ENCODE measurements around the gene ZNF135.

ZNF135 gene

GRCh38 chr19:58091251-58091995 lies 32.3 kb downstream of the ZNF135 start:
- DNase-seq (ENCODE audit: low read depth in 1 of 2, low spot score in 1 of 2) = no peak

- no peak for DNase-seq (ENCODE audit: low read depth in 1 of 2, low spot score in 1 of 2)
Measured at GRCh38 chr19:58093071-58093470, 34.0 kb downstream of the ZNF135 start.

GRCh38 chr19:58095328-58095727 lies 36.2 kb downstream of the ZNF135 start:
- DNase-seq (ENCODE audit: low read depth in 1 of 2, low spot score in 1 of 2) = no peak

- DNase-seq (ENCODE audit: low read depth in 1 of 2, low spot score in 1 of 2) = no peak
Measured at GRCh38 chr19:58096884-58097283, 37.8 kb downstream of the ZNF135 start.

GRCh38 chr19:58097349-58097748 lies 38.3 kb downstream of the ZNF135 start:
- DNase-seq (ENCODE audit: low read depth in 1 of 2, low spot score in 1 of 2) = no peak

- DNase-seq (ENCODE audit: low read depth in 1 of 2, low spot score in 1 of 2) = peak; percentile 89 to 95
Measured at GRCh38 chr19:58097781-58098681, 38.9 kb downstream of the ZNF135 start, which contains the start of gene ZSCAN18. Gene ZSCAN18 (minus strand): TSS chr19:58098231. CDS start chr19:58090267, 7,964 bp downstream.

- DNase-seq (ENCODE audit: low read depth in 1 of 2, low spot score in 1 of 2) = no peak
Measured at GRCh38 chr19:58098682-58098998, 39.6 kb downstream of the ZNF135 start.

GRCh38 chr19:58107778-58108545 lies 48.9 kb downstream of the ZNF135 start:
- DNase-seq (ENCODE audit: low read depth in 1 of 2, low spot score in 1 of 2) = no peak

- DNase-seq (ENCODE audit: low read depth in 1 of 2, low spot score in 1 of 2) = no peak
Measured at GRCh38 chr19:58108546-58108817, 49.4 kb downstream of the ZNF135 start.

- no peak for DNase-seq (ENCODE audit: low read depth in 1 of 2, low spot score in 1 of 2)
Measured at GRCh38 chr19:58117841-58118575, 58.9 kb downstream of the ZNF135 start.

GRCh38 chr19:58118979-58119733 lies 60.1 kb downstream of the ZNF135 start:
- DNase-seq (ENCODE audit: low read depth in 1 of 2, low spot score in 1 of 2) = no peak
